Measurements from ENCODE around the gene GALNT13.

Gene GALNT13

GRCh38 chr2:154481336-154481735 is 609.6 kb downstream of the GALNT13 start:
- DNase-seq (ENCODE audit: low read depth), result no peak

- no peak for DNase-seq (ENCODE audit: low read depth)
Observed at GRCh38 chr2:154484338-154485099, 612.8 kb downstream of the GALNT13 start.

- DNase-seq (ENCODE audit: low read depth), result no peak
Observed at GRCh38 chr2:154488801-154489200, 617.1 kb downstream of the GALNT13 start.

- no peak for DNase-seq (ENCODE audit: low read depth)
Observed at GRCh38 chr2:154489266-154489858, 617.6 kb downstream of the GALNT13 start.

GRCh38 chr2:154490530-154490929 is 618.8 kb downstream of the GALNT13 start:
- DNase-seq (ENCODE audit: low read depth), result no peak

- no peak for DNase-seq (ENCODE audit: low read depth)
Observed at GRCh38 chr2:154495455-154495868, 623.7 kb downstream of the GALNT13 start.

- DNase-seq (ENCODE audit: low read depth), result no peak
Observed at GRCh38 chr2:154497019-154497418, 625.3 kb downstream of the GALNT13 start.
